Fibroblast of gingiva (primary cell): ENCODE results near the gene ORMDL1.
"Not testable (repeated sequence)": the region's sequence is repeated elsewhere in the genome, so short reads cannot be mapped to it uniquely, and the experiment has no call there.

Experiments
- DNase-seq: peaks from one replicate; pipeline ENCODE4 v3.0.0-alpha.2; 2011; ENCODE audit warnings: low read depth

Gene ORMDL1

DNA sequence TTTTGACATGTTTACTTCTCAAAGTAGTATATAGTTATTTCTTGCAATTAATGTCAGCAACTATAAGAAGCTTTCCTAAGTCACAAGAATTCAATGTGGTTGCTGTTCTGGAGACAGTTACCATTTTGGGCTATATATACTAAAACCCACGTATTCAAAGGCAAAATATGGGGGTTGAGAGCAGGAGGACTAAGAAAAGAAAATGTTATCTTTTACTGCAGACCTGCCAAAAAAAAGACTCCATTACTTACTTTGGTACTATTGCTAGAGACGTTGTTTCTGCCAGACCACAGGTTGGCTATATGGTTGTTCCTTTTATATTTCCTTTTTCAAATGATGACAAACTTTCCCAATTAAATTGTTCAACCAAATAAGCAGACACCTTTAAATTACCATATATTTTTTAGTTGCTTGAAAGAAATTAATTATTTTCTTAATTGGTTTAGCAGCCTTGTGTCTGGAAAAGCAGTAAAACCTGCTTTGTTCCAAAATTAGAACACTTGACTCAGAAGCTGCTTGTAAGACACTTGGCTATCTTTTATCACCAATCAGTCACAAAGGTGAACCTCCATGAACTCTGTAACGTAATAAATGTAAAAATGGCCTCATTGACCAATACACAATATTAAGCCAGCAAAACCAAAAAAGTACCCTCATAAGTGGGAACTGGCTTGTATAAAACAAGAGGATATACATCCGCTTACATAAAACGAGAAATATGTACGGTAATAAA lies 13.4 kb downstream of the ORMDL1 start:
- DNase-seq, result no peak

DNA sequence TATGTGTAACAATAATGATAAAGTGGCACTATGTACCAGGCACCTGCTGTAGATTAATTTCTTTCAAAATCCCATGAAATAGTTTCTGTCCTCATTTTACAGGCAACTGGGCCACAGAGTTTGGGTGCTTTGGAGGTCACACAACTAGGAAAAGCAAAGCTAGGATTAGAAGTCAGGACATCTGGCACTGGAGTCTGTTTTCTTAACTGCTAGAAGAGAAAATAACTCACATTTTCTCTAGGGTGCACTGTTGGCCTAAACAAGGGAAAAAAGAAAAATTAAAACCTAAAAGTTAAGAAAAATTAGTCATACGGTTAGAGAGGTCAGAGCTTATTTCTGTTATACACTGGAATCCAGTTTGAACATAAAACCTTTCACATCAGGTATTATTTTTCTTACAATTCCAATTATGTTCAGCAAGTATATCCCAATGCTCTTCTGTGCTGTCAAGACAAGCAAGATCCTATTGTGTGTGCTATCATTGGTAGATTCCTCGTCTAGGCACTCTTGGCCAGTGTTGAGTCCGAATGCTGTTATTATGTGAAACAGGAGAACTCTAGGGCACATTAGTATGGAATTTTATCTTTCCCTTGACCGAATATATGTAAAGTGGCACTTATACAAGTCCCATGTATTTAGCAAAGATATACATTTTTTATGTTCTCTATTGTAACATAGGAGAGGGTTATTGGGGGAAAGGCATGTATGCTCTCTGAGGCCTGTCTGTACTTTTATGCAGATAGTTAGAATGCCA lies 20.1 kb downstream of the ORMDL1 start:
- peak; percentile 24 for DNase-seq

DNA sequence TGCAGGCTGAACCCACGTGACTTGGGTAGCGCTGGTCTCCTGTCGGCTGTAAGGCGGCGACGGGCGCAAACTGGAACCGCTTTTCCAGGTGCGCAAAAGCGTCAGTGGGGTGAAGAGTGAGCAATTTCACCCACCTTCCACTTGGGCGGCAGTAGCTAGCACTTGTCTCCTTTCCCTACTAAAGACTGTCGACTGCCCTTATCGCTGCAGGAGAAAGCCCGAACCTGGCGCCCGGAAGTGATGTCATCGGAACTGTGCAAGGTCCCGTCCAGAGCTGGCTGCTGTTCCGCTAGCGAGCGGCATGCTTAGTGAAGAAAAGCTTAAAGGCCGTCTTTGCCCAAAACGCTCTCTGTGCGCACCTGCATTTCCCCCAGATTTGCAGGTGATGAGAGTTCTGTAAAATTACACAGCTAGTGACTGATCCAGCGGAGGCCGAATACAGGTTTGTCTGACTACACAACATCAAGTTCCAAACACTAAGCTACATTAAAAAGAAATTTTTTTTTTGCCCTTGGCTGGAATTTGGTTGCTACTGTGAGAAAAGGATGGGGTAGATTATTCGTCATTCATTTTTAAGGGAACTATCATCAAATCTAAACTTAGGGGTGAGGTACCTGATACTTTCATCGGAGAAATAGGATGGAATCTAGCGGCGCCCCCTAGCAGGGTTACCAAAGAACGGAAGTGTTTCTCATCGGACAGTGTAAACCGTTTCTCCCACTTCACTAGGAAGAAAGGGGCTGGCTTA lies 21.4 kb downstream of the ORMDL1 start, which contains the start of gene OSGEPL1:
TSS of gene OSGEPL1 (minus strand) at position 242 of the 748 bp plus-strand sequence. CDS start 1,152 bp downstream, outside the sequence.
- DNase-seq, result peak; percentile 86

DNA sequence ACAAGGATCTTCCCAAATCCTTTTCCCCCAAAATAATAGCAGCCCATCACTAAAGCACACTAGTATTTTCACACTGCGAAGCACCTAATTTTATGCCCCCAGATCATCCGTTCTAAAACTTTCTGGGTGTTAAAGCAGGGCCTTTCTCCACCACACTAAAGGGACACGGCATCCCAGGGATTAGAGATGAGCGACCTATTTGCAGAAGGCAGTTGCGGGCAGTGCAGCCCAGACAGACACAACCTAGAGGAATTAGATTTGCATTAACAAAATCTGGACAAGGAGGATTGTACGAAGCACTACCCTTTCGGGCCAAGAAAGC lies 21.9 kb downstream of the ORMDL1 start:
- no peak for DNase-seq

- not testable (repeated sequence) for DNase-seq
Measured at GRCh38 chr2:189760154-189760553, 24.0 kb downstream of the ORMDL1 start.

DNA sequence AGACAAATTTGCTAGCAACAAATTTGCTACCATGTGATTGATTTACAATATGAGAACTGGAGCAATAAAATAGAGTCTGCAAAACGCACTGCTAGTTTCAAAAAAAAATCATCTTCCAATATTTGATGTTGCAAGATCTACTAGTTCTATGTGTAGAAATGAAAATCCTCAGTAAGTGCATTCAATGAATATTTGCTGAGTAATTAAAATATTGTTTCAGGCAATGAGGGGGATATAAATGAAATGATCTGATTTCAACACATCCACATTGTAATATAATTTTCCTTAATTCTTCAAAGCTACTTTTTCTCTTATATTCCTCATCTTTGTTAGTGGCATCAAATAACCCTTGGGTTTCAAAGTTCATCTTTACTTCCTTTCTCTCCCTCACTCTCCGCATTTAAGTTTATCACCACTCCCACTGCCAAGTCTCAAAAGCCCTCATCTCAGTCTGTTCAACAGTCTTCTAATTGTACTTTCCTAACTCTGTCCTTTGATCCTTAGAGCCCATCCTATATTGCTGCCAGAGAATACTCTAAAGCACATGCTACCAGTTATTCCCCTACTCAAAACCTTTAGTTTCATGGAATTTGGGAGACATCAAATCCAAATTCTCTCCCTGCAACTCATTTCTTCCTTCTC lies 27.7 kb downstream of the ORMDL1 start:
- DNase-seq, result no peak

GRCh38 chr2:189751080-189751658 lies 33.0 kb downstream of the ORMDL1 start:
- DNase-seq, result no peak

GRCh38 chr2:189729430-189729829 lies 54.7 kb downstream of the ORMDL1 start:
- DNase-seq, result no peak

DNA sequence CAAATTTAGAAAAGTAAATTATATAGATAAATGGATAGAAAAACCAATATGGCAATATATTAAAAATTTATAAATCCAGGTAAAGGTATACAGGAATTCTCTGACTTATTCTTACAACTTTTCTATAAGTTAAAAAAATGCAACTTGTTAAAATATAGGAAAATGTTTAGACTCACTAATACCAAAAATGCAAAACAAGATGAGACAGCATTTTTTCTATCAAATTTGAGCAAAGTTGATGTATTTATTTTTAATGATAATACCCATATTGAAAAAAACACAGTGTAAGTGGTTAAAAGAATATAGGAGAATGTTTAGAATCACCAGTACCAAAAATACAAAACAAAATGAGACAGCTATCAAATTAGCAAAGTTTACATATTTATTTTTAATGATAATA lies 57.3 kb downstream of the ORMDL1 start:
- no peak for DNase-seq

GRCh38 chr2:189726271-189726670 lies 57.9 kb downstream of the ORMDL1 start:
- no peak for DNase-seq

DNA sequence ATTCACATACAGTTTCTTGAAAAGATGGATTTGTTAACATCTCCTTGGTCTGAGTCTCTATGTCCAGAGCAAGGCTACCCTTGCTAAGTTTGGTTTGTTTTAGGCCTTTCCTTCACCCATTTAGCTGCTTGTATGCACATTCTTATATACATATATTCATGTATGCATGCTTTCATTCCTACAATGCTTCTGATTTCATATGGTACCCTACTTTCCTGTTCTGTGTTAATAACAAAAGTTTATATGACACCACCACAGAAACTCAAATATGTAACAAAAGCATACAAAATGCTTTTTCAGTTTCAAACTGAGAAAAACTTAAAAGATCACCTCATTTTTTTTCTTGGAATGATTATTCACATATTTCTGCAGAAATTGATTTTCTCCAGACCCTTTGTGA lies 60.9 kb downstream of the ORMDL1 start:
- no peak for DNase-seq
